Psoas muscle (tissue), 8 donors: Measurements from ENCODE around the gene MTMR2. TPM values are rescaled to one million over a fixed set of nuclear protein-coding genes. Genes with fewer than 3 reads are reported as not detected.
A peak's percentile ranks its signal among the peaks of the same experiment; 100 is the strongest.

Experiments
- ATAC-seq, 4 donors: fragments of 200-7000 bp; cut with Tn5 transposase; one replicate each; pipeline ENCODE4 v1.9.1; 2020; ENCODE audit warnings: moderate library complexity in 3 of 4, mild to moderate bottlenecking in 2 of 4
- DNase-seq, 2 donors: peaks; one replicate each; pipeline ENCODE4 v3.0.0-alpha.2; 2020
- H3K27ac ChIP-seq: fragments of 200-600 bp; one replicate; pipeline ENCODE4 v1.8.0; 2022
- H3K27me3 ChIP-seq, 3 donors: fragments of 200-600 bp in 1 of 3; one replicate each; pipeline versions ENCODE4 v1.6.1 to v1.8.0; 2013 to 2022; ENCODE audit warnings: low read length in 2 of 3, mild to moderate bottlenecking in 2 of 3, moderate library complexity in 1 of 3; ENCODE audit not compliant: insufficient read depth in 3 of 3
- H3K36me3 ChIP-seq, 2 donors: fragments of 200-600 bp in 1 of 2; one replicate each; pipeline versions ENCODE4 v1.6.1 to v1.8.0; 2013 to 2022; ENCODE audit warnings: low read depth in 1 of 2, mild to moderate bottlenecking in 1 of 2, moderate library complexity in 1 of 2; ENCODE audit not compliant: insufficient read depth in 1 of 2
- H3K4me1 ChIP-seq: fragments of 200-600 bp; one replicate; pipeline ENCODE4 v1.8.0; 2022
- H3K4me3 ChIP-seq: fragments of 200-600 bp; one replicate; pipeline ENCODE4 v1.8.0; 2022; ENCODE audit warnings: mild to moderate bottlenecking
- H3K9me3 ChIP-seq: fragments of 200-600 bp; one replicate; pipeline ENCODE4 v1.8.0; 2022
- CTCF ChIP-seq: fragments of 200-600 bp; IDR thresholded peaks from one replicate; pipeline ENCODE4 v1.8.0; 2022; ENCODE audit warnings: antibody characterized with exemption
- WGBS, 3 donors: extraction: QIAGEN DNeasy Blood & Tissue Kit; methylation state at CpG; one replicate each; pipeline versions ENCODE4 v1.1.6 to v1.1.7; 2013; 5-methylcytosine and 5-hydroxymethylcytosine counted together
- intact Hi-C, 2 donors: fragments of 100-400 bp; cut with DNase I; formaldehyde crosslinking; loops; one replicate each; pipeline versions ENCODE4 v1.11.0 to v1.14.2; 2022
- polyA plus RNA-seq, 3 donors: library from polyadenylated mRNA; stranded (reverse); fragments of 200-250 nt; gene quantifications; one replicate each; pipeline ENCODE4 v1.2.3, GENCODE V29; 2013
- total RNA-seq, 4 donors: library from RNA; stranded (reverse); fragmentation: NEBNext Ultra II Directional in 2 of 4; extraction: Animal tissue kit (Norgen Biotek cat#: 25700) in 2 of 4; gene quantifications; one replicate each; pipeline versions ENCODE4 v1.2.1 to v1.2.4, GENCODE V29; 2021 to 2023
- donor health status: healthy with polysubstance abuse.
- donor health status: DM: no; HTN: no; CAD: no; lungs with moderate emphysema.
- donor health status: Bipolar disorder and iron deficiency.
- donor health status: healthy.
- donor health status: DM: yes; HTN: yes; CAD: no.
- donor health status: DM: no; HTN: no; CAD: no.
- donor health status: DM: no; HTN: no; CAD: no.
- donor health status: DM: yes; HTN: yes; CAD: no.

Gene MTMR2
- total and polyA plus RNA-seq, 7 donors, result 5.4 to 9.9 (median 7.7) TPM

GRCh38 chr11:95790933-95791708, 132.8 kb downstream of the MTMR2 start:
- intact Hi-C loops, result loop anchor here in 1 of 2 donors (5.0 kb wide), 1 partner anchor 819 kb away; the partner anchor contains the start of genes CWC15 and KDM4D
- WGBS, 3 donors, result 5 to 6% (median 6%) methylated on average over 29 of the region's 29 CpGs
- Histone ChIP-seq H3K4me3 (peak overlapping the region; percentile 73), H3K27ac (peak overlapping the region; percentile 91), H3K4me1 (peaks cover 20% of the 10 kb centered on the region), H3K36me3 (peaks cover 0 to 21% of the 10 kb centered on the region in 2 donors), H3K9me3 (no peaks in the 10 kb centered on the region), H3K27me3 (no peaks in the 10 kb centered on the region)
- ATAC-seq (peak in 2 of 4 donors; percentile 6 to 8), DNase-seq (no peak)
- TF ChIP-seq CTCF, result no peak

GRCh38 chr11:95790123-95790932, 133.6 kb downstream of the MTMR2 start, which contains the start of gene CEP57:
Gene CEP57, plus strand, starts transcription at chr11:95790498. Its CDS starts 201 bp downstream, at chr11:95790699.
- H3K36me3 ChIP-seq, result peaks cover 0 to 29% of the 10 kb centered on the region in 2 donors
- ATAC-seq, result peak; percentile 87 to 94 (median 90)
- H3K27ac ChIP-seq, result peak within 1 kb of the TSS; percentile 91
- no peaks in the 10 kb centered on the region for H3K27me3 ChIP-seq
- H3K4me3 ChIP-seq, result peak within 1 kb of the TSS; percentile 73
- no peak for TF ChIP-seq CTCF
- 0 to 1% (median 0%) methylated on average over 48 to 55 of the region's 55 CpGs for whole genome bisulfite sequencing, 3 donors
- intact Hi-C loops, result loop anchor here in 1 of 2 donors (5.0 kb wide), 1 partner anchor 818 kb away; the partner anchor contains the start of genes CWC15 and KDM4D
- peak; percentile 91 to 94 for DNase-seq
- H3K9me3 ChIP-seq, result no peaks in the 10 kb centered on the region
- peaks cover 20% of the 10 kb centered on the region for H3K4me1 ChIP-seq

GRCh38 chr11:95789506-95790122, 134.3 kb downstream of the MTMR2 start, which contains the start of gene FAM76B:
Gene FAM76B, minus strand, starts transcription at chr11:95789782. Its CDS starts 304 bp downstream, at chr11:95789478.
- H3K9me3 ChIP-seq, result no peaks in the 10 kb centered on the region
- intact Hi-C loops, result loop anchor here in 1 of 2 donors (5.0 kb wide), 1 partner anchor 817 kb away; the partner anchor contains the start of genes CWC15 and KDM4D
- no peak for TF ChIP-seq CTCF
- ATAC-seq (peak; percentile 93 to 95 (median 94)), DNase-seq (peak; percentile 96 to 98)
- peaks cover 17% of the 10 kb centered on the region for H3K4me1 ChIP-seq
- WGBS, 3 donors, result 0 to 1% (median 0%) methylated on average over 42 to 62 of the region's 62 CpGs
- H3K36me3 ChIP-seq, result peaks cover 0 to 36% of the 10 kb centered on the region in 2 donors
- H3K4me3 ChIP-seq, result peak within 1 kb of the TSS; percentile 73
- peak within 1 kb of the TSS; percentile 91 for H3K27ac ChIP-seq
- H3K27me3 ChIP-seq, result no peaks in the 10 kb centered on the region

GRCh38 chr11:95788921-95789505, 134.9 kb downstream of the MTMR2 start:
- peak overlapping the region; percentile 91 for H3K27ac ChIP-seq
- peaks cover 14% of the 10 kb centered on the region for H3K4me1 ChIP-seq
- DNase-seq, result no peak
- H3K9me3 ChIP-seq, result no peaks in the 10 kb centered on the region
- peak overlapping the region; percentile 73 for H3K4me3 ChIP-seq
- peaks cover 0 to 42% of the 10 kb centered on the region in 2 donors for H3K36me3 ChIP-seq
- no peak for ATAC-seq
- no peaks in the 10 kb centered on the region for H3K27me3 ChIP-seq
- intact Hi-C loops, result no loop called here
- TF ChIP-seq CTCF, result no peak
- WGBS, 3 donors, result 0 to 1% (median 0%) methylated on average over 27 to 34 of the region's 34 CpGs
